Stomach (tissue), 9 donors: ENCODE measurements around the gene GABBR2. TPM values are rescaled to one million over a fixed set of nuclear protein-coding genes. Genes with fewer than 3 reads are reported as not detected.

ENCODE experiments used
- DNase-seq, 2 donors: peaks; one replicate each; pipeline versions ENCODE4 v3.0.0 to v3.0.0-alpha.2; 2013 to 2019
- H3K27ac ChIP-seq, 5 donors: fragments of 200-600 bp in 4 of 5; sonication (generic) in 4 of 5; one replicate each; pipeline ENCODE4 v1.5.1; 2013 to 2019; ENCODE audit warnings: mild to moderate bottlenecking in 1 of 5, moderate library complexity in 1 of 5
- H3K27me3 ChIP-seq, 3 donors: fragments of 200-600 bp; sonication (generic); one replicate each; pipeline ENCODE4 v1.5.1; 2017 to 2019; ENCODE audit warnings: mixed run types in 1 of 3
- H3K36me3 ChIP-seq, 4 donors: fragments of 200-600 bp; sonication (generic); 1 replicate in 3 of 4; 2 replicates in 1 of 4; pipeline ENCODE4 v1.5.1; 2016 to 2019
- H3K4me1 ChIP-seq, 4 donors: fragments of 200-600 bp; sonication (generic); one replicate each; pipeline ENCODE4 v1.5.1; 2016 to 2019
- H3K4me3 ChIP-seq, 4 donors: fragments of 200-600 bp; sonication (generic) in 3 of 4; one replicate each; pipeline ENCODE4 v1.5.1; 2016 to 2019; ENCODE audit warnings: mild to moderate bottlenecking in 1 of 4
- H3K9me3 ChIP-seq, 4 donors: fragments of 200-600 bp; sonication (generic); one replicate each; pipeline ENCODE4 v1.5.1; 2016 to 2019
- EP300 ChIP-seq: sonication (generic); formaldehyde crosslinking; IDR thresholded peaks from one replicate; pipeline ENCODE4 v1.6.1; 2017; ENCODE audit warnings: antibody characterized with exemption
- POLR2A ChIP-seq, 4 donors: fragments of 450-650 bp; IDR thresholded peaks; one replicate each; pipeline ENCODE4 v1.6.1; 2016; ENCODE audit warnings: antibody characterized with exemption in 4 of 4, control low read depth in 2 of 4, mild to moderate bottlenecking in 1 of 4, moderate library complexity in 1 of 4
- POLR2AphosphoS5 ChIP-seq, 3 donors: sonication (generic); formaldehyde crosslinking; IDR thresholded peaks; one replicate each; pipeline ENCODE4 v1.6.1; 2016; ENCODE audit warnings: antibody characterized with exemption in 3 of 3
- WGBS, 5 donors: extraction: QIAGEN DNeasy Blood & Tissue Kit in 3 of 5; methylation state at CpG; one replicate each; pipeline versions ENCODE4 v1.1.5 to v1.1.7; 2013 to 2018; 5-methylcytosine and 5-hydroxymethylcytosine counted together
- intact Hi-C: fragments of 100-400 bp; cut with DNase I; formaldehyde crosslinking; loops from one replicate; pipeline ENCODE4 v1.15.1; 2023; ENCODE audit warnings: low total_unique reads
- polyA plus RNA-seq, 3 donors: library from polyadenylated mRNA; stranded (reverse); fragments of 200-250 nt; gene quantifications; one replicate each; pipeline ENCODE4 v1.2.3, GENCODE V29; 2013
- total RNA-seq, 5 donors: library from RNA; depleted of rRNA; stranded (reverse); fragments of >200 nt; gene quantifications; one replicate each; pipeline versions ENCODE4 v1.1.0 to v1.2.3, GENCODE V29; 2014 to 2016
- TF ChIP-seq, protein P1 (sequence below), 7 experiments: fragments of 450-650 bp in 4 of 7; fragments of 200-600 bp in 3 of 7; sonication (generic) in 3 of 7; IDR thresholded peaks; one replicate each; pipeline ENCODE4 v1.5.1; 2016 to 2019; ENCODE audit warnings: antibody characterized with exemption in 7 of 7, control low read depth in 2 of 7, mild to moderate bottlenecking in 1 of 7
- donor health status: healthy with polysubstance abuse.
- donor health status: Bipolar disorder and iron deficiency.
- donor health status: healthy.

GABBR2 gene
- total and polyA plus RNA-seq, 8 donors, result 0.06 to 0.55 (median 0.08) TPM; not detected in 5

DNA sequence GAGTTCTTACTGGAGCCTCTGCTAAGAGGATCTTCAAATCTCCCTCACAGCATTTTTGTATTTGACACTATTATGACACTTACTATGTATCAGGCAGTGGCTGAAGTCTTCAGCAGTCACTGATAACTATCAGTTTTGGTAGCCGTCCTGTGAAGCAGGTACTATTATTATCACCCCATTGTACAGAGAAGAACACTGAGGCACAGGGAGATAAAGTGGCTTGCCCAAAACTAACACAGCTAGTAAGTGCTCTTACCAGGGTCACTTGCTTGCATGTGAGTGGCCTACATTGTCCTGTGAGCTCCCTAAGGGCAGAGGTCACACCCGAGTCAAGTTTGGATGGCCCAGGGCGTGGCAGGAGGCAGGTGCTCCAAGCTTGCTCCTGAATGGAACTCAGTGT, 16.8 kb downstream of the GABBR2 start:
- Histone ChIP-seq H3K27me3 (peaks cover 0 to 22% (median 0%) of the 10 kb centered on the region in 3 donors), H3K27ac (no peak overlapping the region), H3K36me3 (no peaks in the 10 kb centered on the region), H3K4me1 (no peaks in the 10 kb centered on the region), H3K9me3 (no peaks in the 10 kb centered on the region), H3K4me3 (no peak overlapping the region)
- TF ChIP-seq POLR2A (IDR thresholded peaks at IDR 0.05) (no peak), POLR2AphosphoS5 (IDR thresholded peaks at IDR 0.05) (no peak), EP300 (no peak)
- TF ChIP-seq, protein P1, sequence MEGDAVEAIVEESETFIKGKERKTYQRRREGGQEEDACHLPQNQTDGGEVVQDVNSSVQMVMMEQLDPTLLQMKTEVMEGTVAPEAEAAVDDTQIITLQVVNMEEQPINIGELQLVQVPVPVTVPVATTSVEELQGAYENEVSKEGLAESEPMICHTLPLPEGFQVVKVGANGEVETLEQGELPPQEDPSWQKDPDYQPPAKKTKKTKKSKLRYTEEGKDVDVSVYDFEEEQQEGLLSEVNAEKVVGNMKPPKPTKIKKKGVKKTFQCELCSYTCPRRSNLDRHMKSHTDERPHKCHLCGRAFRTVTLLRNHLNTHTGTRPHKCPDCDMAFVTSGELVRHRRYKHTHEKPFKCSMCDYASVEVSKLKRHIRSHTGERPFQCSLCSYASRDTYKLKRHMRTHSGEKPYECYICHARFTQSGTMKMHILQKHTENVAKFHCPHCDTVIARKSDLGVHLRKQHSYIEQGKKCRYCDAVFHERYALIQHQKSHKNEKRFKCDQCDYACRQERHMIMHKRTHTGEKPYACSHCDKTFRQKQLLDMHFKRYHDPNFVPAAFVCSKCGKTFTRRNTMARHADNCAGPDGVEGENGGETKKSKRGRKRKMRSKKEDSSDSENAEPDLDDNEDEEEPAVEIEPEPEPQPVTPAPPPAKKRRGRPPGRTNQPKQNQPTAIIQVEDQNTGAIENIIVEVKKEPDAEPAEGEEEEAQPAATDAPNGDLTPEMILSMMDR (IDR thresholded peaks at IDR 0.05), result no peak
- DNase-seq, result no peak
- intact Hi-C loops, result no loop called here
- 90 to 97% (median 91%) methylated on average over 3 of the region's 3 CpGs for WGBS, 5 donors

DNA sequence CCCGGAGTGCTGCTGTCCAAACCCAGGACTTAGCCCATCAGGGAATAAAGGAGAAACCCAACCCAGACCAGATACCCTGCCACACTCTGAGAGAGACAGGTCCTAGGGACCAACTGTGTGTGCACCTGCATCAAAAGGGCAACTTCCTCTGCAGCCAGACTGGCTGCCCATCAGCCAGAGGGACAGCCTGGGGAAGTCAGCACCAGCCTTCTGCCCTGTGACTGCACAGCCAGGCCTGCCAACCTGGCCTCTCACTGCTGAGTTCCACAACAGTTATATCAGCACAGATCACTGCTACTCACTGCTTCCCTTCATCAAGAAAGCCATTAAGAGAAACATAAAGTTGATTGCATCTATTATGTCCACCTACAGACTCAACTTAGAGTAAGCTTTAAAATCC, 18.0 kb downstream of the GABBR2 start:
- no peaks in the 10 kb centered on the region for H3K36me3 ChIP-seq
- intact Hi-C loops, result no loop called here
- H3K9me3 ChIP-seq, result no peaks in the 10 kb centered on the region
- no peaks in the 10 kb centered on the region for H3K4me1 ChIP-seq
- no peak for DNase-seq
- TF ChIP-seq POLR2A (IDR thresholded peaks at IDR 0.05) (no peak), POLR2AphosphoS5 (IDR thresholded peaks at IDR 0.05) (no peak), EP300 (no peak)
- TF ChIP-seq, protein P1 (IDR thresholded peaks at IDR 0.05), result no peak
- no peak overlapping the region for H3K27ac ChIP-seq
- no peak overlapping the region for H3K4me3 ChIP-seq
- H3K27me3 ChIP-seq, result peaks cover 0 to 11% (median 0%) of the 10 kb centered on the region in 3 donors
- WGBS, 5 donors, result 74 to 89% (median 78%) methylated on average over 1 of the region's 1 CpG; no CpG with 5 or more reads in 1 of the 5 donors

DNA sequence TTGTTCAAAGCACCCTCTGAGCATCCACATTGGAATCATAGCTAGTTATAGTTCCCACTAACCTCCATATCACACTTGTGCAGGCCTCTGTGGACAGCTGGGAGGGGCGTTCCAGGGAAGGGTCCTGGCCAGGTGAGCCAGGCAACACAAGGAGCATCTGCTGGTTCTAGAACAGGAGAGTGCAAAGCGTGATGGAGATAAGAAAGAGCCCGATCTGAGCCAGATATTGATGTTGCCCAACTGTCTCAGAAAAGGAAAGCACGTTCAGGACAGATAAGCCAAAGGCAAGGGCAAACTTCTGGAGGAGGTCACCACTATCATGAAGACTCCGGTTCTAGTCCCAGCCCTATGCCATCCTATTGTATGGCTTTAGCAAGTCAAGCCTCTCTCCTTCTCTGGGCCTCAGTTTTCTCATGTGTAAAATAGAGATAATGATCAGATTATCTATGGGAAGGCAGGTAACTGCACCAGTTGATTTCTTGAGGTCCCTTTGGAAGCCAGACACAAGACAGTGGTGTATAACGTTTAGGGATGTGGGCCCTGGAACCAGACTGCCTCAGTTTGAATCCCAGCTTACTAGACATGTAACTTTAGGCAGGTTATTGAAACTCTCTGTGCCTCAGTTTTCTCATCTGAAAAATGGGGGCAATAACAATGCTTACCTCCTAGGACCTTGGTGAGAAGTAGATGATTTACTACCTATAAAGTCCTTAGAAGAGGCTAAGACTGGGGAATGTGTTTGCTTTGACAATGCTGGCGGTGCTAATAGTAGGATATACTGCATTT, 19.8 kb downstream of the GABBR2 start:
- Histone ChIP-seq H3K27me3 (peaks cover 0 to 7% (median 0%) of the 10 kb centered on the region in 3 donors), H3K4me3 (no peak overlapping the region), H3K36me3 (no peaks in the 10 kb centered on the region), H3K4me1 (no peaks in the 10 kb centered on the region), H3K27ac (no peak overlapping the region), H3K9me3 (no peaks in the 10 kb centered on the region)
- 62 to 76% (median 67%) methylated on average over 7 of the region's 7 CpGs for WGBS, 5 donors
- intact Hi-C loops, result no loop called here
- TF ChIP-seq POLR2AphosphoS5 (IDR thresholded peaks at IDR 0.05) (no peak), POLR2A (IDR thresholded peaks at IDR 0.05) (no peak), EP300 (no peak)
- TF ChIP-seq, protein P1 (IDR thresholded peaks at IDR 0.05), result no peak
- no peak for DNase-seq

DNA sequence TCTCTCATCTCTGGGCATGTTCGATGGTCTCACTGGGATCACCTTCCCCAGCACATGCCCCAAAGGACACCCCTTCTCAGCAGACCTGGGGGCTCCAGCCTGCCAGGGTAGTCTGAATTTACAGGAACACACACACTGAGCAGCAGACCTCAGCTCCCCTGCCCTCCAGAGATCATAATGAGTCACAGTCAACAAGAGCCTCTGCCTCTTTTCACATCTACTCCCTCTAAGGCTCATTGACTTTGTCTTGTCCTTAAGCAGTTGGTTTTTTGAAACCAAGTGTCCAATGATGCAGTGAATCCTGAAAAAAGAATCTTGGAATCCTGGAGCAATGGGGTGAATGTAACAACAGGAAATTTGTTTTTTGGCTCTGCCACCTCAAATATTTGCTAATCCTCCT, 20.8 kb downstream of the GABBR2 start:
- Histone ChIP-seq H3K9me3 (no peaks in the 10 kb centered on the region), H3K36me3 (no peaks in the 10 kb centered on the region), H3K27ac (no peak overlapping the region), H3K4me1 (no peaks in the 10 kb centered on the region), H3K4me3 (no peak overlapping the region), H3K27me3 (no peaks in the 10 kb centered on the region)
- intact Hi-C loops, result no loop called here
- 84 to 92% (median 91%) methylated on average over 1 of the region's 1 CpG for WGBS, 5 donors
- no peak for TF ChIP-seq POLR2AphosphoS5 (IDR thresholded peaks at IDR 0.05)
- no peak for TF ChIP-seq POLR2A (IDR thresholded peaks at IDR 0.05)
- no peak for TF ChIP-seq EP300
- TF ChIP-seq, protein P1 (IDR thresholded peaks at IDR 0.05), result no peak
- DNase-seq, result no peak
